Mucosa of descending colon (tissue), 3 donors: ENCODE measurements around the gene FIGN. TPM values are rescaled to one million over a fixed set of nuclear protein-coding genes. Genes with fewer than 3 reads are reported as not detected.

Experiments
- ATAC-seq: fragments of 200-7000 bp; cut with Tn5 transposase; one replicate; pipeline ENCODE4 v1.9.1; 2020; ENCODE audit warnings: mild to moderate bottlenecking, moderate library complexity
- DNase-seq, 3 donors: peaks; one replicate each; pipeline ENCODE4 v3.0.0-alpha.2; 2020
- H3K36me3 ChIP-seq: fragments of 200-600 bp; one replicate; pipeline ENCODE4 v1.8.0; 2021; ENCODE audit warnings: low read depth, mild to moderate bottlenecking
- H3K4me1 ChIP-seq: fragments of 200-600 bp; one replicate; pipeline ENCODE4 v1.8.0; 2021; ENCODE audit warnings: low read depth, mild to moderate bottlenecking
- H3K4me3 ChIP-seq: fragments of 200-600 bp; one replicate; pipeline ENCODE4 v1.8.0; 2021; ENCODE audit warnings: mild to moderate bottlenecking
- H3K9me3 ChIP-seq: fragments of 200-600 bp; one replicate; pipeline ENCODE4 v1.8.0; 2021; ENCODE audit warnings: mild to moderate bottlenecking
- CTCF ChIP-seq: fragments of 200-600 bp; IDR thresholded peaks from one replicate; pipeline ENCODE4 v1.8.0; 2022; ENCODE audit warnings: antibody characterized with exemption, mild to moderate bottlenecking
- intact Hi-C, 2 donors: fragments of 100-400 bp; cut with DNase I in 1 of 2; cut with micrococcal nuclease in 1 of 2; formaldehyde crosslinking; loops; one replicate each; pipeline versions ENCODE4 v1.11.0 to v1.11.1; 2022; cut with DNase I, micrococcal nuclease
- total RNA-seq, 3 donors: library from RNA; stranded (reverse); fragmentation: NEBNext Ultra II Directional in 2 of 3; extraction: Animal tissue kit (Norgen Biotek cat#: 25700) in 2 of 3; gene quantifications; one replicate each; pipeline versions ENCODE4 v1.2.1 to v1.2.4, GENCODE V29; 2021 to 2023
- donor health status: DM: no; HTN: no; CAD: no; lungs with moderate emphysema.
- donor health status: DM: no; HTN: no; CAD: no.
- donor health status: DM: no; HTN: yes; CAD: no.

The FIGN gene
- total RNA-seq, 3 donors from 2014 or later, result 0.84 to 4.1 (median 1.4) TPM

- no peak for TF ChIP-seq CTCF
- intact Hi-C loops, result no loop called here
These were observed 184.0 kb downstream of the FIGN start for GRCh38 chr2:163551616-163552373.

GRCh38 chr2:163548970-163549369, 186.8 kb downstream of the FIGN start:
- Histone ChIP-seq H3K9me3 (no peaks in the 10 kb centered on the region), H3K4me1 (no peaks in the 10 kb centered on the region), H3K4me3 (no peak overlapping the region), H3K36me3 (no peaks in the 10 kb centered on the region)
- no peak for TF ChIP-seq CTCF
- DNase-seq (no peak), ATAC-seq (no peak)
- intact Hi-C loops, result no loop called here

More at GRCh38 chr2:163551616-163552373, 184.0 kb downstream of the FIGN start:
- H3K4me1 ChIP-seq, result no peaks in the 10 kb centered on the region
- H3K9me3 ChIP-seq, result no peaks in the 10 kb centered on the region
- no peak overlapping the region for H3K4me3 ChIP-seq
- no peak for ATAC-seq
- DNase-seq, result no peak
- no peaks in the 10 kb centered on the region for H3K36me3 ChIP-seq
